Stimulated activated CD4-positive, alpha-beta T cell treated with anti-CD3 and anti-CD28 coated beads, TNF-alpha, amount 100 ng/mL, for 48 hours (primary cell): ENCODE results near the gene PANK4.

Experiments used
- DNase-seq, 3 donors: peaks; one replicate each; pipeline ENCODE4 v3.0.0-alpha.2; 2020; ENCODE audit warnings: low read depth in 3 of 3

Gene PANK4

DNA sequence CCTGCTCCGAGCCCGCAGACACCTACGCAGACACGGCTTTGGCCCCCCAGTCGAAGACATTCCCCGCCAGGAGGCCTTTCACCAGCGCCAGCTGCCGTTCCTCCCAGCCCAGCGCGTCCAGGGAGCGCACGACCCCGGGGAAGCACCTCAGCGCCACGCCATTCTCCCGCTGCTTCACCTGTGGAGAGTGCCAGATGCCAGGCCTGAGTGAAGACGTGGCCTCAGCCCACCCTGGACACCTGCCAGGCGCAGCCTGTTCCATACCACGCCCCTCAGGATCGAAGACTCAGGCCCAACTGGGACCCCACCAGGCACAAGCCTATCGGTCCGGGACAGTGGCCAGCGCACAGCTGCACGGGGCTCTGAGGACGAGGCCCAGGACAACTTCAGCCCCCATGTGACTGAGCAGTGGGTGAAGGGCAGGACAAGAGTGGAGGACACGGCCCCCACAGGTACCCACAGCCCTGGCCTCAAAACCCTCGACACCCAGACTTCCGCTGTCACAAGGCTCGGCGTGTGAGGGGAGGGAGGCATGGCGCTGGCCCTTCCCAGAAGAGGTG is 13.5 kb downstream of the PANK4 start:
- DNase-seq, result no peak

DNA sequence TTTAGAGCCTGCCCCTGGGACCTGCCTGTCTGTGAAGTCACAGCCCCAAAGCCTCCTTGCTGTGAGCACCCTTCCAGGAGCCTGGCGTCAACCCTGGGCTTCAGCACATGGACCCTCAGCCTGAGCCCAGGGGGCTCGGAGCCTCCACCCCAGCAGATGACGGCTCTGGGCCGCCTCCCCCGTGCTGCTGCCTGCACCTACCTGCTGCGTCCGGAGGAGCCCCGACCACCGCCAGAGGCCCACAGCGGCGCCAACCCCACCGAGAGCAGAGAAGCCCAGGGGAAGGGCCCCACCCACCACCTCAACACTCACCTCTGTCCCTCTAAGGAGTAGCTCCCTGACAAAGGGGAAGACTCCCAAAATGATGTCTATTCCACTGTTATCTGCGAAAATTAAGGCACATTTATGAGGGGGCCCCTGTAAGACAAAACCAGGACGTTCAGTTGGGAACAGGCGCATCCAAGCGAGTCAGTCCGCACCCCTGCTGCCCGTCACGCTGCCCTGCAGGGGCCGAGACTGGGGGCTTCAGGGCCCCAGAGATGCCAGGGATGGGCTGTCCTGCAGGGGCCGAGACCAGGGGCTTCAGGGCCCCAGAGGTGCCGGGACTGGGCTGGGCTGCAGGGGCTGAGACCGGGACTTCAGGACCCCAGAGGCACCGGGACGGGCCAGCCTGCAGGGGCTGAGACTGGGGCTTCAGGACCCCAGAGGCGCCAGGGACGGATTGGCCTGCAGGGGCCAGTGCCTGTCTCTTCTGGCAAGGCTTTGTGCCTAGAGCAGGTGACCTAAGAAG is 15.8 kb downstream of the PANK4 start:
- DNase-seq, result no peak

- DNase-seq, result no peak
Observed at GRCh38 chr1:2509589-2509988, 16.8 kb downstream of the PANK4 start.

- no peak for DNase-seq
Observed at GRCh38 chr1:2508751-2509150, 17.6 kb downstream of the PANK4 start.

GRCh38 chr1:2508180-2508579 is 18.2 kb downstream of the PANK4 start:
- no peak for DNase-seq

GRCh38 chr1:2507744-2508155 is 18.6 kb downstream of the PANK4 start:
- no peak for DNase-seq

- DNase-seq, result no peak
Observed at GRCh38 chr1:2506901-2507565, 19.4 kb downstream of the PANK4 start.

GRCh38 chr1:2506007-2506860 is 20.2 kb downstream of the PANK4 start:
- DNase-seq, result no peak

GRCh38 chr1:2505461-2505994 is 20.9 kb downstream of the PANK4 start:
- no peak for DNase-seq

GRCh38 chr1:2504949-2505272 is 21.5 kb downstream of the PANK4 start:
- DNase-seq, result no peak

DNA sequence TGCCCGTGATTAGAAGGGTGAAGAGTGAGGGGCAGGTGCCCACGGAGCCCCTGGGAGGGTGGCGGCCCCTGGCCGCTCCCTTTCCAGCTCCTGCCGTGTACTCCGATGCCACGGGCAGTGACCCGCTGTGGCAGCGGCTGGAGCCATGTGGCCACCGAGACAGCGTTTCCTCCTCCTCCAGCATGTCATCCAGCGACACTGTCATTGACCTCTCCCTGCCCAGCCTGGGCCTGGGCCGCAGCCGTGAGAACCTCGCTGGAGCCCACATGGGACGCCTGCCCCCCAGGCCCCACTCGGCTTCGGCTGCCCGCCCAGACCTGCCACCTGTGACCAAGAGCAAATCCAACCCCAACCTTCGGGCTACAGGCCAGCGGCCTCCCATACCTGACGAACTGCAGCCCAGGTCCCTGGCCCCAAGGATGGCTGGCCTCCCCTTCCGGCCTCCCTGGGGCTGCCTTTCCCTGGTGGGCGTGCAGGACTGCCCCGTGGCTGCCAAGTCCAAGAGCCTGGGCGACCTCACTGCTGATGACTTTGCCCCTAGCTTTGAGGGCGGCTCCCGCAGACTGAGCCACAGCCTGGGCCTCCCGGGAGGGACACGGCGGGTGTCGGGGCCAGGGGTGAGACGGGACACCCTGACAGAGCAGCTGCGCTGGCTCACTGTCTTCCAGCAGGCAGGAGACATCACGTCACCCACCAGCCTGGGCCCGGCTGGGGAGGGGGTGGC is 22.0 kb downstream of the PANK4 start:
- no peak for DNase-seq

GRCh38 chr1:2503554-2504224 is 22.7 kb downstream of the PANK4 start:
- DNase-seq, result no peak

- DNase-seq, result no peak
Observed at GRCh38 chr1:2502661-2503553, 23.5 kb downstream of the PANK4 start.

DNA sequence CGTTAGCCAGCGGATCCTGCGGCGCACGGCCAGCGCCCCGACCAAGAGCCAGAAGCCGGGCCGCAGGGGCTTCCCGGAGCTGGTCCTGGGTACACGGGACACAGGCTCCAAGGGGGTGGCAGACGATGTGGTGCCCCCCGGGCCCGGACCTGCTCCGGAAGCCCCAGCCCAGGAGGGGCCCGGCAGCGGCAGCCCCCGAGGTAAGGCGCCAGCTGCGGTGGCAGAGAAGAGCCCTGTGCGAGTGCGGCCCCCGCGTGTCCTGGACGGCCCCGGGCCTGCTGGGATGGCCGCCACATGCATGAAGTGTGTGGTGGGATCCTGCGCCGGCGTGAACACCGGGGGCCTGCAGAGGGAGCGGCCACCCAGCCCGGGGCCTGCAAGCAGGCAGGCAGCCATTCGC is 24.2 kb downstream of the PANK4 start:
- no peak for DNase-seq

GRCh38 chr1:2501820-2502119 is 24.6 kb downstream of the PANK4 start:
- no peak for DNase-seq

DNA sequence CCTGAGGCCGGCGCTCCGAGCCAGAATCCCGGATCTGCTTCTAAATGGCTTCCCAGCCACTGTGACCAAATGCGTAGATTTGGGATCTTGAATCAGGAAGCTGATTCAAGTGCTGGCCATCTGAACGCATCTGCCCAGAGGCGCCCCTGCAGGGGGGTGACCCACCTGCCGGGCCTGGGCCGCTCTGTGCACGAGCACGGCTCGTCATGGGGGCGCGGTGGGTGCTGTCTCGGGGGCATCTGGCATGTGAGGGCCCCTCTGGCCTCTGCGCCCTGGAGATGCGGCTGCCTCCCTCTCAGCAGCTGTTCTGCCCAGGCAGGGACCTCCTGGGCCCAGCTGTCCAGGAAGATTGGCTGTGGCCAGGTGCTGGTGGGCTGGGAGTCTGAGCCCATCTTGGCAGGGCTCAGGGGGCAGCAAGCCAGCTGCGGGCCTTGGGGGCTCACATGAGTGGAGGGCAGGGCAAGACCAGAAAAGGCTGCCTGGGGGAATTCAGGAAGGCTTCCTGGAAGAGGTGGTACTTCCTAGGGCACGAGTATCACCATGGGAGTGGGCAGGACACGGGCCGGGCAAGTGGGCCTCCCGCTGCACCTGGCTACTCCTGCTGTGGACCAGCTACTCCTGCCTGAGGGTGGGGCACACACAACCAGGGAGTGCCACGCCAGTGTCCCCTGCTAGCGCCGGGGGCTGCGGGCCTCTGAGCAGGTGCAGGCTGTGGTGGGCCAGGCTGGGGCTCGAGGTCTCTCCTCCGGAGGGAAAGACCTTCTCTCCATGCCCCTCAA is 25.2 kb downstream of the PANK4 start:
- DNase-seq, result no peak

DNA sequence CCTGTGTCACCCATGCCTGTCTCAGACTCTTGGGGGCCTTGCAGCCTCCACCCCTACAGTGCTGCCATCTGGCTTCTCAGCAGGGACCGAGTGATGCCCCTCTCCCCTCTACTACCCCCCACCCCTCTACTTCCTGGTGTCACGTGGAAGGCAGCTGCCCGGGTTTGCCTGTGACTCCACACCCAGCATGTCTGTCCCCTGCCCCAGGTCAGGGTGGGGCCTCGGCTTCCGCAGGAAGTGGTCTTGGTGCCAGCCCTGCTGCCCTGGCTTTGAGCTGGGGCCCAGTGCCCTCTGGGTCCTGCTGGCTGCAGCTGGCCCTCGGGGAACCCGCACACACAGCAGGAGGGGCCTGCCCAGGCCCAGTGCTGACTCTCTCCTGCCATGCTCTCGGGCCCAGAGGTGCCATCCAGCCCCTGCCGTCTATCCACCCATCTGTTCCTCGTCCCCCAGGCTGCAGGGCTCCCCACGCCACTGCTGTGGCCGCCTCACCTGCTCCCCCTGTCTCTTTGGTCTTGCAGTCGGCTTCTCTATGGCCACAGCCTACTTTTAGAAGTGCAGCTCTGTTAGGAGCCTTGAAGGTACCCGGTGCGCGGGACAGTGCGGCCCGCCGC is 26.3 kb downstream of the PANK4 start:
- DNase-seq, result no peak

DNA sequence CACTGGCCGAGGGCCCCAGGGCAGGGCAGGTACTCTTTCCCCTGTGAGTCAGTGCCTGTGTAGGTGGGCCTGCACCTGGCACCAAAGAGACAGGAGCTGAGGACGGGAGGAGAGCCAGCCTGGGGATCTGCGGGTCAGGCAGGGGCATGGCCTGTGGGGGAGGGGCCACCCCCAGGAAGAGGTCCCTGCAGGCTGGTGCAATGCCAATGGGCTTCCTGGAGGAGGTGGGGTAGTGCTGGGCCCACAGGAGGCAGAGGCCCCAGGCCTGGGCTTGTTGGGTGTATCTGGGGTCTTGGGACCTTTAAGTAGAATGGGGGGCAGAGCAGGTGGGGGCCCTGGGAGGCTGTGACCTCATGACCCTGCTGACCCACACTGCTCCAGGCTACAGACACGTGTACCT is 27.1 kb downstream of the PANK4 start:
- DNase-seq, result no peak

GRCh38 chr1:2498648-2499047 is 27.7 kb downstream of the PANK4 start:
- DNase-seq, result no peak
